Dendritic cell treated with granulocyte-macrophage colony-stimulating factor and Interleukin-4, amounts not matched to agents 40 ng/mL and 50 ng/mL, for 4 days (primary cell): ENCODE data around the gene ANXA2.
"Not testable (repeated sequence)": the region's sequence is repeated elsewhere in the genome, so short reads cannot be mapped to it uniquely, and the experiment has no call there.

Source experiments
- H3K27ac Mint-ChIP-seq: one replicate; pipeline ENCODE4 v1.8.0; 2022; ENCODE audit warnings: mild to moderate bottlenecking, mixed read lengths
- H3K27me3 Mint-ChIP-seq: one replicate; pipeline ENCODE4 v1.8.0; 2022; ENCODE audit warnings: mild to moderate bottlenecking, mixed read lengths
- H3K36me3 Mint-ChIP-seq: one replicate; pipeline ENCODE4 v1.8.0; 2022; ENCODE audit warnings: low read depth, mixed read lengths
- H3K4me1 Mint-ChIP-seq: one replicate; pipeline ENCODE4 v1.8.0; 2022; ENCODE audit warnings: low read depth, mixed read lengths
- H3K4me3 Mint-ChIP-seq: one replicate; pipeline ENCODE4 v1.8.0; 2022; ENCODE audit warnings: mild to moderate bottlenecking, moderate library complexity, mixed read lengths
- H3K9me3 Mint-ChIP-seq: one replicate; pipeline ENCODE4 v1.8.0; 2022; ENCODE audit warnings: mixed read lengths
- intact Hi-C: fragments of 100-400 bp; cut with micrococcal nuclease; formaldehyde crosslinking; loops from one replicate; pipeline ENCODE4 v1.15.0; 2022

The ANXA2 gene

GRCh38 chr15:60346077-60346476, 51.7 kb downstream of the ANXA2 start:
- Mint-ChIP-seq H3K4me3 (no peak overlapping the region), H3K9me3 (peaks cover 9% of the 10 kb centered on the region), H3K27ac (no peak overlapping the region), H3K27me3 (no peaks in the 10 kb centered on the region), H3K36me3 (peaks cover 57% of the 10 kb centered on the region), H3K4me1 (peaks cover 13% of the 10 kb centered on the region)
- intact Hi-C loops = no loop called here

GRCh38 chr15:60345598-60345997, 52.2 kb downstream of the ANXA2 start:
- intact Hi-C loops = no loop called here
- H3K4me1 Mint-ChIP-seq = peaks cover 18% of the 10 kb centered on the region
- no peaks in the 10 kb centered on the region for H3K27me3 Mint-ChIP-seq
- H3K4me3 Mint-ChIP-seq = no peak overlapping the region
- H3K27ac Mint-ChIP-seq = no peak overlapping the region
- peaks cover 53% of the 10 kb centered on the region for H3K36me3 Mint-ChIP-seq
- peaks cover 6% of the 10 kb centered on the region for H3K9me3 Mint-ChIP-seq

GRCh38 chr15:60344987-60345386, 52.8 kb downstream of the ANXA2 start:
- Mint-ChIP-seq H3K4me1 (peaks cover 21% of the 10 kb centered on the region), H3K4me3 (no peak overlapping the region), H3K27ac (no peak overlapping the region), H3K36me3 (peaks cover 47% of the 10 kb centered on the region), H3K9me3 (peaks cover under 1% of the 10 kb centered on the region), H3K27me3 (no peaks in the 10 kb centered on the region)
- intact Hi-C loops = no loop called here

GRCh38 chr15:60344461-60344860, 53.3 kb downstream of the ANXA2 start:
- Mint-ChIP-seq H3K4me1 (peaks cover 19% of the 10 kb centered on the region), H3K36me3 (peaks cover 42% of the 10 kb centered on the region), H3K27ac (no peak overlapping the region), H3K4me3 (no peak overlapping the region), H3K27me3 (no peaks in the 10 kb centered on the region), H3K9me3 (no peaks in the 10 kb centered on the region)
- intact Hi-C loops = no loop called here

- intact Hi-C loops = no loop called here
- no peaks in the 10 kb centered on the region for H3K9me3 Mint-ChIP-seq
- peaks cover 32% of the 10 kb centered on the region for H3K36me3 Mint-ChIP-seq
- H3K4me1 Mint-ChIP-seq = peaks cover 16% of the 10 kb centered on the region
- no peak overlapping the region for H3K4me3 Mint-ChIP-seq
- H3K27ac Mint-ChIP-seq = no peak overlapping the region
- no peaks in the 10 kb centered on the region for H3K27me3 Mint-ChIP-seq
These were observed 54.4 kb downstream of the ANXA2 start for GRCh38 chr15:60343221-60343970.

GRCh38 chr15:60340207-60340921, 57.4 kb downstream of the ANXA2 start:
- Mint-ChIP-seq H3K27me3 (peaks cover 1% of the 10 kb centered on the region), H3K36me3 (peaks cover 1% of the 10 kb centered on the region), H3K9me3 (no peaks in the 10 kb centered on the region), H3K27ac (no peak overlapping the region), H3K4me1 (peaks cover 16% of the 10 kb centered on the region), H3K4me3 (no peak overlapping the region)
- intact Hi-C loops = no loop called here

GRCh38 chr15:60339236-60339635, 58.5 kb downstream of the ANXA2 start:
- H3K27ac Mint-ChIP-seq = no peak overlapping the region
- peaks cover 16% of the 10 kb centered on the region for H3K4me1 Mint-ChIP-seq
- intact Hi-C loops = no loop called here
- peaks cover 5% of the 10 kb centered on the region for H3K27me3 Mint-ChIP-seq
- no peak overlapping the region for H3K4me3 Mint-ChIP-seq
- H3K36me3 Mint-ChIP-seq = no peaks in the 10 kb centered on the region
- H3K9me3 Mint-ChIP-seq = no peaks in the 10 kb centered on the region

GRCh38 chr15:60338810-60339209, 59.0 kb downstream of the ANXA2 start:
- H3K36me3 Mint-ChIP-seq = no peaks in the 10 kb centered on the region
- H3K4me1 Mint-ChIP-seq = peaks cover 16% of the 10 kb centered on the region
- intact Hi-C loops = no loop called here
- no peaks in the 10 kb centered on the region for H3K9me3 Mint-ChIP-seq
- no peak overlapping the region for H3K27ac Mint-ChIP-seq
- peaks cover 9% of the 10 kb centered on the region for H3K27me3 Mint-ChIP-seq
- no peak overlapping the region for H3K4me3 Mint-ChIP-seq

- intact Hi-C loops = no loop called here
These were observed 60.7 kb downstream of the ANXA2 start for GRCh38 chr15:60337076-60337475.

GRCh38 chr15:60335296-60335695, 62.5 kb downstream of the ANXA2 start:
- H3K27ac Mint-ChIP-seq, H3K9me3 Mint-ChIP-seq, H3K36me3 Mint-ChIP-seq, intact Hi-C loops, H3K4me3 Mint-ChIP-seq, H3K4me1 Mint-ChIP-seq: not testable (repeated sequence)
- peaks cover 24% of the 10 kb centered on the region for H3K27me3 Mint-ChIP-seq

More at GRCh38 chr15:60337076-60337475, 60.7 kb downstream of the ANXA2 start:
- no peak overlapping the region for H3K27ac Mint-ChIP-seq
- H3K36me3 Mint-ChIP-seq = no peaks in the 10 kb centered on the region
- no peaks in the 10 kb centered on the region for H3K9me3 Mint-ChIP-seq
- no peak overlapping the region for H3K4me3 Mint-ChIP-seq
- peaks cover 16% of the 10 kb centered on the region for H3K4me1 Mint-ChIP-seq
- peaks cover 19% of the 10 kb centered on the region for H3K27me3 Mint-ChIP-seq

GRCh38 chr15:60328852-60329443, 68.8 kb downstream of the ANXA2 start:
- H3K4me3 Mint-ChIP-seq = no peak overlapping the region
- no peaks in the 10 kb centered on the region for H3K36me3 Mint-ChIP-seq
- intact Hi-C loops = no loop called here
- no peak overlapping the region for H3K27ac Mint-ChIP-seq
- no peaks in the 10 kb centered on the region for H3K4me1 Mint-ChIP-seq
- H3K27me3 Mint-ChIP-seq = peaks cover 41% of the 10 kb centered on the region
- H3K9me3 Mint-ChIP-seq = no peaks in the 10 kb centered on the region

- Mint-ChIP-seq H3K9me3 (no peaks in the 10 kb centered on the region), H3K27ac (no peak overlapping the region), H3K4me1 (no peaks in the 10 kb centered on the region), H3K27me3 (peaks cover 33% of the 10 kb centered on the region), H3K36me3 (no peaks in the 10 kb centered on the region), H3K4me3 (no peak overlapping the region)
- intact Hi-C loops = loop anchor here (1.0 to 2.0 kb wide), 4 partner anchors 193 to 636 kb away; no protein-coding TSS in a partner anchor
These were observed 70.7 kb downstream of the ANXA2 start for GRCh38 chr15:60326824-60327654.

GRCh38 chr15:60326343-60326742, 71.4 kb downstream of the ANXA2 start:
- no peaks in the 10 kb centered on the region for H3K9me3 Mint-ChIP-seq
- intact Hi-C loops = loop anchor here (2.0 kb wide), 3 partner anchors 410 to 636 kb away; no protein-coding TSS in a partner anchor
- H3K27me3 Mint-ChIP-seq = peaks cover 33% of the 10 kb centered on the region
- H3K27ac Mint-ChIP-seq = no peak overlapping the region
- no peak overlapping the region for H3K4me3 Mint-ChIP-seq
- H3K36me3 Mint-ChIP-seq = no peaks in the 10 kb centered on the region
- H3K4me1 Mint-ChIP-seq = no peaks in the 10 kb centered on the region
